Stimulated activated CD8-positive, alpha-beta memory T cell treated with anti-CD3 and anti-CD28 coated beads, Interleukin-12 subunit alpha, Interleukin-12 subunit beta, amount 100 ng/mL, for 24 hours (primary cell): Measurements from ENCODE around the gene ALAS1.
A peak's percentile ranks its signal among the peaks of the same experiment; 100 is the strongest.

Source experiments
- DNase-seq: peaks from one replicate; pipeline ENCODE4 v3.0.0-alpha.2; 2020; ENCODE audit errors: extremely low read depth

Gene ALAS1

GRCh38 chr3:52249683-52250082, 51.7 kb downstream of the ALAS1 start:
- DNase-seq: no peak

- no peak for DNase-seq
Observed at GRCh38 chr3:52250122-52250521, 52.2 kb downstream of the ALAS1 start.

- peak; percentile 53 for DNase-seq
Observed at GRCh38 chr3:52253314-52254304, 55.6 kb downstream of the ALAS1 start.

GRCh38 chr3:52254608-52255007, 56.6 kb downstream of the ALAS1 start:
- DNase-seq: no peak

GRCh38 chr3:52256159-52256558, 58.2 kb downstream of the ALAS1 start:
- no peak for DNase-seq

GRCh38 chr3:52256622-52257021, 58.7 kb downstream of the ALAS1 start:
- no peak for DNase-seq

DNA sequence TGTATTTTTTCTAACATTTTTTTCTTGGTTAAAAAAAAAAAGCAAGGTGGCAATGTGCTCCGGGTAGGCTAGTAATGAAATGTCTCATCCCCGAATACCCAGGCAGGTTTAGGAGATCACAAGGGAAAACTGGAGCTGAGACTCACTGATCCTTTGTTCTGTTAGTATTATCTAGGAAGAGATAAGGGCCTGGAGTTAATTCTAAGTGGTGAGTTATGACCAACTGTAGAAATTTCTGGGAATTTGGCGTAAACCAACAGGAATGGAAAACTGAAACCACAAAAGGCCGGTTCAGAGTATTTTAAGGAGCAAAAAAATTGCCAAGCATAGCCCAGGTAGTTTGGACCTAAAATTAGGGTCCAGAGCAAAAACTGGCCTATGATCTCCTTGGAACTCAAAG, 60.0 kb downstream of the ALAS1 start:
- no peak for DNase-seq

- DNase-seq: no peak
Observed at GRCh38 chr3:52259035-52259434, 61.1 kb downstream of the ALAS1 start.

- DNase-seq: no peak
Observed at GRCh38 chr3:52259448-52259847, 61.5 kb downstream of the ALAS1 start.

DNA sequence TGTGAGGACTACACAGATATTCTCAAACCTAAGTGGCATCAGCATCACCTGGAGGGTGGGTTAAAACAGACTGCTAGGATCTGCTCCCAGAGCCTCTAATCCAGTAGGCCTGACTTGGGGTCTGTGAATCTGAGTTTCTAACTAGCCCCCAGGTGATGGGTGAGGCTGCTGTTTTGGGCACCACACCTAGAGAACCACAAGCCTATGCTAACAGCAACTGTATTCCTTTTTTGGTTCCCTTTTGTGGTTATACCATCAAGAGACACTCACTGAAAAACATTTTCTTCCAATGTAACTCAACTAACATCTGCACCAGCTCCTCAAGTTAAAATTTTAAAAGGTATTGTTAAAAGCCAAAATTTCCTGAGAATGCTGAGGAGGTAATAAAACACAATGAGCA, 64.5 kb downstream of the ALAS1 start:
- DNase-seq: no peak
